Measurements from ENCODE around the gene PARVB. TPM values are rescaled to one million over a fixed set of nuclear protein-coding genes. Genes with fewer than 3 reads are reported as not detected.

PARVB gene
- total and polyA plus RNA-seq, 9 of the 15 experiments (the other 6 are each of a cell fraction or from before 2014, with no cell fraction given): 1.1 to 59.2 (median 29.2) TPM

GRCh38 chr22:43978558-43978957 lies 45.5 kb upstream of the PARVB start:
- Histone ChIP-seq H4K20me1 (replicated peaks; ENCODE audit: control insufficient read depth, insufficient read depth, low read length) (no peaks in the 10 kb centered on the region), H3K27ac (ENCODE audit: extremely low read depth, low read depth, low read length) (no peak overlapping the region), H3K9me3 (replicated peaks; ENCODE audit: control insufficient read depth, insufficient read depth, low read depth, low read length) (no peaks in the 10 kb centered on the region), H3K9me1 (ENCODE audit: control insufficient read depth, insufficient read depth, low read length) (no peaks in the 10 kb centered on the region), H3K4me1 (replicated peaks in 1 of 2; ENCODE audit: control insufficient read depth in 2 of 2, insufficient read depth in 2 of 2, low read length in 2 of 2) (no peaks in the 10 kb centered on the region), H3K36me3 (ENCODE audit: control insufficient read depth, insufficient read depth, low read length) (peaks cover 76% of the 10 kb centered on the region; the same call in 2 of the 3 replicates), H3K79me2 (ENCODE audit: control insufficient read depth, insufficient read depth, low read length) (no peaks in the 10 kb centered on the region), H3K9ac (ENCODE audit: insufficient read depth in 1 of 2, low read depth in 2 of 2, low read length in 2 of 2) (no peak overlapping the region), H3K27me3 (ENCODE audit: control insufficient read depth in 2 of 2, insufficient read depth in 2 of 2, low read length in 2 of 2) (no peaks in the 10 kb centered on the region), H3K4me2 (ENCODE audit: insufficient read depth, low read length) (no peak overlapping the region), H2AFZ (ENCODE audit: low read depth, low read length) (no peak overlapping the region), H3K4me3 (no peak overlapping the region)
- ChIA-PET CTCF (ENCODE audit: low intra/inter-chr PET ratio) (no interaction called here), POLR2A (no interaction called here)
- 80% methylated on average over 3 of the region's 4 CpGs for WGBS (ENCODE audit: insufficient coverage, low coverage, missing lambda C conversion rate)
- intact Hi-C loops (cut with micrococcal nuclease): no loop called here
- FAIRE-seq: no peak
- DNase-seq (ENCODE audit: extremely low read depth in 1 of 4, low spot score in 3 of 4): no peak
- no peak for ATAC-seq
- BruUV-seq (replicated peaks): no TSS peak
- in situ Hi-C loops (cut with MboI): no loop called here
- TF ChIP-seq KDM5B (IDR thresholded peaks at IDR 0.05; ENCODE audit: insufficient replicate concordance, low read depth, low read length) (no peak), ATF3 (IDR thresholded peaks at IDR 0.05) (no peak), ATF3 (CRISPR knock-in tag; conservative IDR thresholded peaks at IDR 0.05) (no peak), CUX1 (CRISPR knock-in tag; IDR thresholded peaks at IDR 0.05) (no peak), ZNF175 (CRISPR knock-in tag; IDR thresholded peaks at IDR 0.05; ENCODE audit: low read depth) (no peak), IRF9 (tag; IDR thresholded peaks at IDR 0.05) (no peak), ZBTB17 (CRISPR knock-in tag; IDR thresholded peaks at IDR 0.05) (no peak), GATAD2A (IDR thresholded peaks at IDR 0.05) (no peak), MYC (IDR thresholded peaks at IDR 0.05; ENCODE audit: low read depth, low read length) (no peak), MYC (CRISPR knock-in tag; IDR thresholded peaks at IDR 0.05; ENCODE audit: borderline replicate concordance, low read depth) (no peak), ZNF184 (CRISPR knock-in tag; IDR thresholded peaks at IDR 0.05) (no peak), MLX (CRISPR knock-in tag; conservative IDR thresholded peaks at IDR 0.05) (no peak), SAFB (IDR thresholded peaks at IDR 0.05; ENCODE audit: borderline replicate concordance, low read depth, low read length) (no peak), ZBTB34 (CRISPR knock-in tag; IDR thresholded peaks at IDR 0.05) (no peak)
